HEK293 (cell line): ENCODE measurements around the gene N4BP3.
A peak's percentile ranks its signal among the peaks of the same experiment; 100 is the strongest.

Source experiments
- CTCF ChIA-PET: fragments of 350-600 bp; formaldehyde crosslinking; extraction: SDS; loops from one replicate; lab custom pipeline; 2021; ENCODE audit warnings: antibody characterized with exemption; lab: Yijun Ruan, JAX
- POLR2A ChIA-PET: fragments of 300-600 bp; formaldehyde crosslinking; extraction: SDS; loops from one replicate; lab custom pipeline; 2020; ENCODE audit warnings: antibody characterized with exemption, inconsistent platforms; lab: Yijun Ruan, JAX
- H3K27ac ChIP-seq: fragments of 200-500 bp; sonication (Bioruptor generic); 2 replicates; pipeline ENCODE4 v1.5.1; 2014; ENCODE audit warnings: low read depth, low read length, control low read depth, inconsistent platforms; ENCODE audit errors: extremely low read depth
- H3K36me3 ChIP-seq, 2 experiments: fragments of 200-500 bp in 1 of 2; sonication (Bioruptor generic) in 1 of 2; 1 replicate in 1 of 2; 2 replicates in 1 of 2; pipeline ENCODE4 v1.5.1; 2014 to 2017; ENCODE audit warnings: inconsistent platforms in 2 of 2, low read length in 2 of 2; ENCODE audit not compliant: control insufficient read depth in 2 of 2, insufficient read depth in 1 of 2
- H3K4me1 ChIP-seq: fragments of 200-500 bp; sonication (Bioruptor generic); 2 replicates; pipeline ENCODE4 v1.5.1; 2014; ENCODE audit warnings: mild to moderate bottlenecking, low read length, inconsistent platforms; ENCODE audit not compliant: control insufficient read depth, insufficient read depth
- H3K4me3 ChIP-seq: 2 replicates; pipeline ENCODE4 v1.5.1; 2011; ENCODE audit warnings: low read depth, mild to moderate bottlenecking, control low read depth, low read length, moderate library complexity
- H3K9me3 ChIP-seq: fragments of 200-500 bp; sonication (Bioruptor generic); 2 replicates; pipeline ENCODE4 v1.5.1; 2014; ENCODE audit warnings: low read depth, low read length, inconsistent platforms; ENCODE audit not compliant: control insufficient read depth, insufficient read depth
- EGR2 ChIP-seq: fragments of 450-650 bp; formaldehyde crosslinking; IDR thresholded peaks from 2 replicates; pipeline ENCODE4 v1.5.1; 2016; ENCODE audit warnings: low read depth, missing biosample characterization, missing genetic modification characterization
- ELK4 ChIP-seq: IDR thresholded peaks from 2 replicates; pipeline ENCODE4 v1.6.1; 2011; ENCODE audit warnings: mild to moderate bottlenecking, low read depth, low read length, borderline replicate concordance
- IKZF3 ChIP-seq: fragments of 450-650 bp; IDR thresholded peaks from 2 replicates; pipeline ENCODE4 v1.5.0; 2018; ENCODE audit warnings: missing biosample characterization, mild to moderate bottlenecking, missing genetic modification characterization, moderate library complexity
- OSR2 ChIP-seq: fragments of 450-650 bp; formaldehyde crosslinking; IDR thresholded peaks from 2 replicates; pipeline ENCODE4 v1.5.1; 2016; ENCODE audit warnings: missing biosample characterization, missing genetic modification characterization
- PATZ1 ChIP-seq: fragments of 450-650 bp; formaldehyde crosslinking; IDR thresholded peaks from 2 replicates; pipeline ENCODE4 v1.5.1; 2016; ENCODE audit warnings: missing biosample characterization, missing genetic modification characterization
- SP2 ChIP-seq: fragments of 450-650 bp; formaldehyde crosslinking; IDR thresholded peaks from 2 replicates; pipeline ENCODE4 v1.5.1; 2016; ENCODE audit warnings: missing biosample characterization, missing genetic modification characterization
- SP7 ChIP-seq: fragments of 450-650 bp; formaldehyde crosslinking; IDR thresholded peaks from 2 replicates; pipeline ENCODE4 v1.5.1; 2016; ENCODE audit warnings: missing biosample characterization, missing genetic modification characterization
- WT1 ChIP-seq: fragments of 450-650 bp; formaldehyde crosslinking; IDR thresholded peaks from 2 replicates; pipeline ENCODE4 v1.5.1; 2016; ENCODE audit warnings: missing biosample characterization, missing genetic modification characterization
- ZBTB21 ChIP-seq: fragments of 450-650 bp; formaldehyde crosslinking; IDR thresholded peaks from 2 replicates; pipeline ENCODE4 v1.5.1; 2017; ENCODE audit warnings: missing biosample characterization, missing genetic modification characterization
- ZBTB26 ChIP-seq: fragments of 450-650 bp; formaldehyde crosslinking; optimal IDR thresholded peaks from 2 replicates; pipeline ENCODE3; 2016; ENCODE audit warnings: missing biosample characterization, mild to moderate bottlenecking, missing genetic modification characterization
- ZBTB44 ChIP-seq: fragments of 450-650 bp; IDR thresholded peaks from 2 replicates; pipeline ENCODE4 v1.5.1; 2018; ENCODE audit warnings: missing biosample characterization, mild to moderate bottlenecking, missing genetic modification characterization
- ZBTB48 ChIP-seq: fragments of 450-650 bp; formaldehyde crosslinking; IDR thresholded peaks from 2 replicates; pipeline ENCODE4 v1.5.1; 2016; ENCODE audit warnings: missing biosample characterization, missing genetic modification characterization
- ZBTB6 ChIP-seq: fragments of 450-650 bp; formaldehyde crosslinking; IDR thresholded peaks from 2 replicates; pipeline ENCODE4 v1.5.1; 2017; ENCODE audit warnings: missing biosample characterization, missing genetic modification characterization
- ZNF184 ChIP-seq: fragments of 450-650 bp; IDR thresholded peaks from 2 replicates; pipeline ENCODE4 v1.5.1; 2018; ENCODE audit warnings: missing biosample characterization, mild to moderate bottlenecking, missing genetic modification characterization
- ZNF202 ChIP-seq: fragments of 450-650 bp; formaldehyde crosslinking; IDR thresholded peaks from 2 replicates; pipeline ENCODE4 v1.5.1; 2016; ENCODE audit warnings: missing biosample characterization, missing genetic modification characterization, borderline replicate concordance
- ZNF26 ChIP-seq: fragments of 450-650 bp; formaldehyde crosslinking; IDR thresholded peaks from 2 replicates; pipeline ENCODE4 v1.5.1; 2016; ENCODE audit warnings: missing biosample characterization, missing genetic modification characterization
- ZNF354C ChIP-seq: fragments of 450-650 bp; formaldehyde crosslinking; IDR thresholded peaks from 2 replicates; pipeline ENCODE4 v1.5.1; 2016; ENCODE audit warnings: missing biosample characterization, missing genetic modification characterization, low read depth, borderline replicate concordance
- ZNF521 ChIP-seq: fragments of 450-650 bp; formaldehyde crosslinking; IDR thresholded peaks from 2 replicates; pipeline ENCODE4 v1.5.1; 2017; ENCODE audit warnings: missing biosample characterization, mild to moderate bottlenecking, missing genetic modification characterization
- ZNF555 ChIP-seq: fragments of 450-650 bp; formaldehyde crosslinking; conservative IDR thresholded peaks from 2 replicates; pipeline ENCODE4 v1.5.1; 2017; ENCODE audit warnings: missing biosample characterization, mild to moderate bottlenecking, missing genetic modification characterization, inconsistent platforms
- ZNF561 ChIP-seq: fragments of 450-650 bp; IDR thresholded peaks from 2 replicates; pipeline ENCODE4 v1.5.1; 2018; ENCODE audit warnings: missing biosample characterization, missing genetic modification characterization, borderline replicate concordance
- ZNF596 ChIP-seq: fragments of 450-650 bp; IDR thresholded peaks from 2 replicates; pipeline ENCODE4 v1.5.0; 2018; ENCODE audit warnings: missing biosample characterization, mild to moderate bottlenecking, missing genetic modification characterization, moderate library complexity
- ZNF660 ChIP-seq: fragments of 450-650 bp; IDR thresholded peaks from 2 replicates; pipeline ENCODE4 v1.5.1; 2018; ENCODE audit warnings: missing biosample characterization, mild to moderate bottlenecking, missing genetic modification characterization
- ZNF677 ChIP-seq: fragments of 450-650 bp; IDR thresholded peaks from 2 replicates; pipeline ENCODE4 v1.5.0; 2018; ENCODE audit warnings: missing biosample characterization, mild to moderate bottlenecking, missing genetic modification characterization, moderate library complexity
- ZNF76 ChIP-seq: fragments of 450-650 bp; formaldehyde crosslinking; IDR thresholded peaks from 2 replicates; pipeline ENCODE4; 2016; ENCODE audit warnings: low read depth, missing biosample characterization, missing genetic modification characterization, borderline replicate concordance
- ZNF785 ChIP-seq: fragments of 450-650 bp; formaldehyde crosslinking; IDR thresholded peaks from 2 replicates; pipeline ENCODE4 v1.5.1; 2016; ENCODE audit warnings: missing biosample characterization, missing genetic modification characterization

N4BP3 gene

GRCh38 chr5:178113141-178113787 is at the start of gene N4BP3:
N4BP3 (plus strand) TSS chr5:178113532; CDS start chr5:178119584, 6,052 bp downstream.
- H3K36me3 ChIP-seq = no peaks in the 10 kb centered on the region
- H3K4me3 ChIP-seq = peak within 1 kb of the TSS; percentile 49
- no peaks in the 10 kb centered on the region for H3K9me3 ChIP-seq
- no peaks in the 10 kb centered on the region for H3K4me1 ChIP-seq
- no peak within 1 kb of the TSS for H3K27ac ChIP-seq
- POLR2A ChIA-PET = interaction anchor here (1.3 kb wide), 1 partner anchor 25 kb away, joined by 3 read pairs; no protein-coding TSS in a partner anchor
- CTCF ChIA-PET = interaction anchor here (1.0 kb wide), 1 partner anchor 36 kb away, joined by 3 read pairs; no protein-coding TSS in a partner anchor
- TF ChIP-seq PATZ1 (tag by site-specific recombination) (peak; percentile 23; the same call in 1 of the 2 replicates), SP2 (tag by site-specific recombination) (peak; percentile 55), ZNF785 (tag by site-specific recombination) (no peak), ELK4 (peak; percentile 63; the same call in 1 of the 2 replicates), ZNF76 (tag by site-specific recombination) (no peak), ZBTB6 (peak; percentile 99), ZNF354C (tag by site-specific recombination) (no peak), SP7 (tag by site-specific recombination) (peak; percentile 19; the same call in 1 of the 2 replicates), ZBTB44 (peak; percentile 57; the same call in 1 of the 2 replicates), ZNF521 (tag by site-specific recombination) (no peak), ZBTB26 (peak; percentile 74), ZNF561 (peak; percentile 73; the same call in 1 of the 2 replicates), ZNF184 (tag by site-specific recombination) (0 out of 2 replicates have a peak, but pooled peaks have one; percentile 50), IKZF3 (tag by site-specific recombination) (peak; percentile 71), WT1 (no peak), ZBTB48 (0 out of 2 replicates have a peak, but pooled peaks have one; percentile 43), ZNF660 (tag by site-specific recombination) (peak; percentile 91), ZNF677 (tag by site-specific recombination) (peak; percentile 69), ZNF202 (tag by site-specific recombination) (no peak), ZNF555 (no peak), OSR2 (no peak), ZNF26 (tag by site-specific recombination) (no peak), EGR2 (tag by site-specific recombination) (peak; percentile 89), ZBTB21 (tag by site-specific recombination) (no peak), ZNF596 (tag by site-specific recombination) (peak; percentile 16; the same call in 1 of the 2 replicates)
